Renal cortex interstitium (tissue), 15 donors: ENCODE measurements around the gene NPAT. TPM values are rescaled to one million over a fixed set of nuclear protein-coding genes. Genes with fewer than 3 reads are reported as not detected.
A peak's percentile ranks its signal among the peaks of the same experiment; 100 is the strongest.

Experiments used
- DNase-seq, 11 donors: peaks; one replicate each; pipeline ENCODE4 v3.0.0-alpha.2; 2013; ENCODE audit warnings: low read depth in 9 of 11, low spot score in 4 of 11; ENCODE audit errors: extremely low read depth in 1 of 11
- long read RNA-seq, 16 experiments: transcript quantifications; one replicate each; lab custom pipeline, GENCODE V29; 2026
- polyA plus RNA-seq, 3 donors: library from polyadenylated mRNA; unstranded; fragments of 120-200 nt; gene quantifications; one replicate each; pipeline ENCODE4 v1.2.1, GENCODE V29; 2013; ENCODE audit not compliant: insufficient read length in 3 of 3

The NPAT gene
- polyA plus RNA-seq = 10 to 100 TPM; 15.2 to 19.1 (median 18.6) TPM
- long read RNA-seq, donor 1 = 0 reads
- long read RNA-seq, donor 2, partial matches to known transcripts = 7 of 7 reads
- long read RNA-seq, donor 2, other reads (novel, unspliced or antisense) = 0 of 7 reads
- long read RNA-seq, donor 3, partial matches to known transcripts = 7 of 8 reads
- long read RNA-seq, donor 3, other reads (novel, unspliced or antisense) = 0 of 8 reads
- long read RNA-seq, donor 4 = 0 reads
- long read RNA-seq, donor 5 = 0 reads
- long read RNA-seq, donor 6 = 0 reads
- long read RNA-seq, donor 7, partial matches to known transcripts = 5 of 5 reads
- long read RNA-seq, donor 7, other reads (novel, unspliced or antisense) = 0 of 5 reads
- long read RNA-seq, donor 8, partial matches to known transcripts = 9 of 9 reads
- long read RNA-seq, donor 8, other reads (novel, unspliced or antisense) = 0 of 9 reads
- long read RNA-seq, donor 9, partial matches to known transcripts = 5 of 5 reads
- long read RNA-seq, donor 9, other reads (novel, unspliced or antisense) = 0 of 5 reads
- long read RNA-seq, donor 10 = 0 reads
- long read RNA-seq, donor 11 = 0 reads
- long read RNA-seq, donor 12 = 0 reads
- long read RNA-seq, donor 13 = 0 reads
- long read RNA-seq, donor 14 = 0 reads
- long read RNA-seq, donor 15 = 0 reads
- long read RNA-seq, donor 16, partial matches to known transcripts = 5 of 5 reads
- long read RNA-seq, donor 16, other reads (novel, unspliced or antisense) = 0 of 5 reads

DNA sequence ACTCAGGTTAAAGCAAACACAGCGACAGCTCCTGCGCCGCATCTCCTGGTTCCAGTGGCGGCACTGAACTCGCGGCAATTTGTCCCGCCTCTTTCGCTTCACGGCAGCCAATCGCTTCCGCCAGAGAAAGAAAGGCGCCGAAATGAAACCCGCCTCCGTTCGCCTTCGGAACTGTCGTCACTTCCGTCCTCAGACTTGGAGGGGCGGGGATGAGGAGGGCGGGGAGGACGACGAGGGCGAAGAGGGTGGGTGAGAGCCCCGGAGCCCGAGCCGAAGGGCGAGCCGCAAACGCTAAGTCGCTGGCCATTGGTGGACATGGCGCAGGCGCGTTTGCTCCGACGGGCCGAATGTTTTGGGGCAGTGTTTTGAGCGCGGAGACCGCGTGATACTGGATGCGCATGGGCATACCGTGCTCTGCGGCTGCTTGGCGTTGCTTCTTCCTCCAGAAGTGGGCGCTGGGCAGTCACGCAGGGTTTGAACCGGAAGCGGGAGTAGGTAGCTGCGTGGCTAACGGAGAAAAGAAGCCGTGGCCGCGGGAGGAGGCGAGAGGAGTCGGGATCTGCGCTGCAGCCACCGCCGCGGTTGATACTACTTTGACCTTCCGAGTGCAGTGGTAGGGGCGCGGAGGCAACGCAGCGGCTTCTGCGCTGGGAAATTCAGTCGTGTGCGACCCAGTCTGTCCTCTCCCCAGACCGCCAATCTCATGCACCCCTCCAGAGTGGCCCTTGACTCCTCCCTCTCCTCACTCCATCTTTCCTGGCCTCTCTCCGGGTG is at the start of gene NPAT, which contains the start of gene ATM:
TSS of gene NPAT (minus strand) at position 65 of the 774 bp plus-strand sequence. CDS start 102 bp downstream, outside the sequence.
TSS of gene ATM (plus strand) at position 494 of the 774 bp plus-strand sequence. CDS start 4,558 bp downstream, outside the sequence.
- peak; percentile 94 to 98 (median 98) for DNase-seq

DNA sequence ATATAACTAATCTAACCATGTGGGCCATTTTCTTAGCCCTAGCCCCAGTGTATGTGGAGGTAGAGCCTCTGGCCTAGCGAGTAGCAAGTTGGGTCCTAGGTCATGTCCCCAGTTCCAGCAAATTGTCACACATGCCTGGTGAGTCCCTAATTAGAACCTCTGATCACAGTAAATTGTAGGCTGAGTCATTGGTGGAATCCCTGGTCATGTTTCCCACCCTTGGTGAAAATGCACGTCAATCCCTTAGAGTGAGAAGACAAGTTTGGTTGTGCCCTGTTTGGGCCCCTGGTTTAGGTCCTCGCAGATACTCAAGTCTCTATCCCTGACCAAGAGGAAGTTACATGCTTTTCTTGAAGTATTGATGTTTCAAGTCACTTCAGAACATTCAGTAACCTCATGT is 47.1 kb upstream of the NPAT start:
- no peak for DNase-seq

DNA sequence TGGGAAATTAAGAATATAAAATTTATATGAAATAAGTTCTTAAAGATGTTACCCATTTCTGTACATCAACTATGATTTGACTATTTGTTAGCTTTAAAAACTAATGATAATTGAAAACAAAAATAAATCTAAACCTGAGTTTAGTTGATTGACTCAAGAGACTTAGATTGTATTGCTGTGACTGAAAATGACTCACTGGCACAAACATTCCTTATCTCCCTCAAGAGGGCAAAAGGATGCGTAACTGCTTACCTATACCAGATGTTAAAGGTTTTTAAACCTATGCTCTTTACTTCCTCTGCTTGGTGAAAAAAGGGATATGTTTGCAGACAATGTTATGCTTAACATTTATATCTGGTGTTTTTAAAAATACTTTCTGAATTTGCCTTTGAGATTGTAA is 30.7 kb upstream of the NPAT start:
- DNase-seq = no peak

DNA sequence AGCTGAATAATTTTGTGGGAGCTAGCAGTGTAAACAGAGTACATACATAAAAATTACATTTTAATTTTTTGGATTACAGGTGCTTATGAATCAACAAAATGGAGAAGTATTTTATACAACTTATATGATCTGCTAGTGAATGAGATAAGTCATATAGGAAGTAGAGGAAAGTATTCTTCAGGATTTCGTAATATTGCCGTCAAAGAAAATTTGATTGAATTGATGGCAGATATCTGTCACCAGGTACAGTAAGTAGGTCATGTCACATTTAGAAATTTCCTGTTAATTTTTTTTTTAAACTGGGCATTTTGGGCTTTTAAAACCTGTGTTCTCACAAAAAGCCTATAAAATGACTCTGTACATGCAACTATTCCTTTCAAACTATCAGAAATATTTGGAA is 24.4 kb upstream of the NPAT start:
- DNase-seq = no peak

DNA sequence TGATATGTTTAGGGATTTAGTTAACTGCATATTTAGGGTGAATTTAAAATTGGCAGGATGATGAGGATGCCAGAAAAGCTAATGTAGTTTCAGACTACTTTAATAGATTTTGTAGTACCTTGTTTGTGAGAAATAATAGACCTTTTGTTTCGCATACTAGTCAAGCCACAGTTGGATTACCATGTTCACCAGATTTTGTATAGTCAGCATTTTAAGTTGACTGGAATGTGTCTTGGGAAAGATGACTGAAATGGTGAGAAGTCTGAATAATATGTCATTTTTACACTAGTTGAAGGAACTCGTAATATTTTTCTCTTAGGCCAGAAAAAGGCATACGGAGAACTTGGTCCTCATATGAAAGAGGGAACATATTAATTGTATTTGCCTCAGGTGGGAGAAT is 23.9 kb upstream of the NPAT start:
- DNase-seq = no peak

DNA sequence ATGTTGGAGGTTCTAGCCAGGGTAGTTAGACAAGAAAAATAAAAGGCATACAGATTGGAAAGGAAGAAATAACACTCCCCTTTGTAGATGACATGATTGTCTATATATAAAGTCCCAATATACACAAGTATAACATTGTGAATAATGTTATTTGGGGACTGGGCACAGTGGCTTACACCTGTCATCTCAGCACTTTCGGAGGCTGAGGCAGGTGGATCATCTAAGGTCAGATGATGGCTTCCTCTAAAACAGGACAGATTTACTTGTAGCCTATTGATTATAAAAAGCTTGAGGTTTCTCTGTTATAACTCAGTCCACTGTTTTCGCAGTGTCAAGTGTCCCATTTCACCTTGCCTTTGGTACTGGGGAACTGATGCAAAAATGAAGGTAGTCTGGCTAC is 20.0 kb upstream of the NPAT start:
- DNase-seq = no peak

DNA sequence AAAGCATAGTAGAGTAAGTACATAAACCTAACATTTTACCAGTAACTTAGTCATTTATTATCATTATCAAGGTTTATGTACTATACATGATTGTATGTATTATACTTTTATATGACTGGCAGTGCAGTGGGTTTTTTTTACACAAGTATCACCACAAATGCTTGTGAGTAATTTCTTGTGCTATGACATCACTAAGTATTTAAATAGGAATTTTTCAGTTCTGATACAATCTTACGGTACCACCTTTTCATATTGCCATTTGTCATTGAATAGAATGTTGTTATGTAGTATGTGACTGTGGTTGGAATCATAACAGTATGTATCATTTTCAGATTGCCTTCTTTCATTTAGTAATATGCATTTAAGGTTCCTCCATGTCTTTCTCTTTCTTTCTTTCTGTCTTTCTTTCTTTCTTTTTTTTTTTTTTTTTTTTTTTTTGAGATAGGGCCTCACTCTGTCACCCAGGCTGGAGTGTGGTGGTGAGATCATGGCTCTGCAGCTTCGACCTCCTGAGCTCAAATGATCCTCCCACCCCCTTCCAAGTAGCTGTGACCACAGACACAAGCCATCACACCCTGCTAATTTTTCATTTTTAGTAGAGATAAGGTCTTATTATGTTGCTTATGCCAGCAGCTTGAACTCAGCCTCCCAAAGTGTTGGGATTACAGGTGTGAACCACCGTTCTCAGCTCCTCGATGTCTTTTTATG is 19.0 kb upstream of the NPAT start:
- no peak for DNase-seq

DNA sequence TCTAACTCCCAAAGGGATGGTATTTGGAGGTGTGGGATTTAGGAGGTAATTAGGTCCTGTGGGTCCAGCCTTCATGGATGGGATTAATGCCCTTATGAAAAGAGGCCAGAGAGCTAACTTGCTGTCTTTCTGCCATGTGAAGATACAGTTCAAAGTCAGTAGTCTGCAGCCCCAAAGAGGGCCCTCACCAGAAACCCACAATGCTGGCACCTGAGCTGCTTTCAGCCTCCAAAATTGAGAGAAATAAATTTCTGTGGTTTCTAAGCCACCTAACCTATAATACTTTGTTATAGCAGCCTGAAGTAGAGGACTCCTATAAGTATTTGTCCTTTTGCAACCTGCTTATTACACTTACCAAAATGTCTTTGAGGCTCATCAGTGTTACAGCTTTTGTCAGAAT is 16.6 kb upstream of the NPAT start:
- no peak for DNase-seq

DNA sequence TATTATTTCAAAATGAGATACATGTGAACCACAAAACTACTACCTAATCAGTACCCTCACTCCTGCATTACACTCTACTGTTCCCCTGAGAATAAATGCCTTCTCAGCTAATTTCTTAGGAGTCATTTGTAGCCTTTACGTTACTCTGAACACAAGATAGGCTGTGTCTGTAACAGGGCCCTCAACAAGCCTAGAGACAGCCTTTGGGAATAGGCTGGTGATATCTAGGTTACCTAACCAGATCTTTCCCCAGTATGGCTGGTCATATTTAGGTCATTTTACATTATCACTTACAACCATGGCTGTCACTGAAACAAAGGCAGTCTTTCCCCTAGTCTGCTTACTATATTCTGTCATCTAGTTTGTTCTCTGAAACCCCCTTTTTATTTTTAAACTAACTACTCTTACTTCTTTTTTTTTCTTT is 14.6 kb upstream of the NPAT start:
- DNase-seq = no peak

DNA sequence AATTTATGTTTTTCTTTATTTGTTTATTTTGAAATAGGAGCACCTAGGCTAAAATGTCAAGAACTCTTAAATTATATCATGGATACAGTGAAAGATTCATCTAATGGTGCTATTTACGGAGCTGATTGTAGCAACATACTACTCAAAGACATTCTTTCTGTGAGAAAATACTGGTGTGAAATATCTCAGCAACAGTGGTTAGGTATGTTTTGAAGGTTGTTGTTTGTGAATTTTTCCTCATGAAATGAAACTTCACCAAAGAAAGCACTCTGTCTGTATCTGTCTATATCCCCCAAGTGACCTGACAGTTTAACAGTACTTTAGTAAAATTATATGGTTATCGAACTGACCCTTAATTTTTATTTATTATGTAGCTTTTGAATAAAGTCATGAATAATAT is 13.2 kb upstream of the NPAT start:
- DNase-seq = no peak

DNA sequence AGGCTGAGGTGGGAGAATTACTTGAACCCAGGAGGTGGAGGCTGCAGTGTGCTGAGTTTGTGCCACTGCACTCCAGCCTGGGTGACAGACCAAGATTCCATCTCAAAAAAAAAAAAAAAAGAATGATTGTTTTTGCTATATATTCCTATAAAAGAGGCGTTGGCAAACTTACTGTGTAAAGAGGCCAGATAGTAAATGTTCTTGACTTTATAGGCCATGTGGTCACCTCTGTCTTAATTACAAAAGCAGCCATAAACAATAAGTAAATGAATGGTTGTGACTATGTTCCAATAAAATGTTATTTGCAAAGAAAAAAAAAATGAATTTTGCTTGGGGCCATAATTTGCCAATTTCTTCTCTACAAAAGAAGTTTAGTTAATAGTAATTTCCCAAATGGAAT is 12.8 kb upstream of the NPAT start:
- no peak for DNase-seq

DNA sequence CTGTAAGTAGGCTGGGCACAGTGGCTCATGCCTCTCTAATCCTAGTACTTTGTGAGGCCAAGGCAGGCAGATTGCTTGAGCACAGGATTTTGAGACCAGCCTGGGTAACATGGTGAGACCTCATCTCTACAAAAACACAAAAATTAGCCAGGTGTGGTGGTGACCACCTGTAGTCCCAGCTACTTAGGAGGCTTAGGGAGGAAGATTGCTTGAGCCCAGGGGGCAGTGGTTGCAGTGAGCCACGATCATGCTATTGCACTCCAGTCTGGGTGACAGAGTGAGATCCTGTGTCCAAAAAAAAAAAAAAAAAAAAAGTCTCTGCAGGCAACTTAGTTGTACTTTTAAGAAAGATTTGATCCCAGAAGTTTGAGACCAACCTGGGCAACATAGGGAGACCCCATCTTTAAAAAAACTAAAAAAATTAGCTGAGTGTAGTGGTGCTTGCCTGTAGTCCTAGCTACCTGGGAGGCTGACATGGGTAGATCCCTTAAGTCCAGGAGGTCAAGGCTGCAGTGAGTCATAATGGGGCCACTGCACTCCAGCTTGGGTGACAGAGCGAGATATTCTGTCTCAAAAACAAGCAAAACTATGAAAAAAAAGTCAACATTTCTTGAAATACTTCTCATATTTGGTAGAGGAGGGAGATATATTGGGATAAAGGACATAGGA is 11.0 kb upstream of the NPAT start:
- no peak for DNase-seq

DNA sequence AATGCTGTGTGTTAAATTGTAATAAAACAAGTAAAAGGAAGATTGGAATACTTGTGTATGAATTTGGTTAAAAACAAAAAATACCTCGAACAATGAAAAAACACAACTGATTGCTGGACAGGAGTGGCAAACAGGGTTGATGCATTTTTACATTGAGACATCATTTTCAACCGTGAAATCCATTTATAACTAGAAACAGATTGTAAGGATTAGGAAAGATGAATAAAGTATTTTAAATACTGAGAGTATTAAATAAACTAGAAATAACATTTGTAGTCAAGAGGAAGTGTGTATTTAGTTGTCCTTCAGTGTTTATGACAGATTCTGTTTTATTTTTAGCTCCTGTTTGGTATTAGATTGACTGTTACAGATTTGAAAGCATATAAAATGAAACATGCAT is 5.8 kb upstream of the NPAT start:
- DNase-seq = no peak

DNA sequence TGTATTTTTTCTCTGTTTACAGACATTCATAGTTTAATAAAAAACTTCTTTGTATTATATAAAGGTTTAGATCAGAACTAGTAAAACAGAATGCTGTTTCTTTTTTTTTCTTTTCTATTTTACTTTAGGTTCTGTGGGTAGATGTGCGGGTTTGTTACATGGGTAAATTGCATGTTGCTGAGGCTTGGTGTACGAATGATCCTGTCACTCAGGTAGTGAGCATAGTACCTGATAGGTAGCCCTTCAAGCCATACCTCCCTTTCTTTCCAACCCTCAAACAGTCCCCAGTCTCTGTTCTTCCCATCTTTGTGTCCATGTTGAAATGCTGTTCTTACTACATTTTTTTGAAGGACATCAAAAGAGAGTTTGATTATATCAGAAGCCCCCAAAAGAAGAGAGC is 3.6 kb upstream of the NPAT start:
- DNase-seq = no peak

DNA sequence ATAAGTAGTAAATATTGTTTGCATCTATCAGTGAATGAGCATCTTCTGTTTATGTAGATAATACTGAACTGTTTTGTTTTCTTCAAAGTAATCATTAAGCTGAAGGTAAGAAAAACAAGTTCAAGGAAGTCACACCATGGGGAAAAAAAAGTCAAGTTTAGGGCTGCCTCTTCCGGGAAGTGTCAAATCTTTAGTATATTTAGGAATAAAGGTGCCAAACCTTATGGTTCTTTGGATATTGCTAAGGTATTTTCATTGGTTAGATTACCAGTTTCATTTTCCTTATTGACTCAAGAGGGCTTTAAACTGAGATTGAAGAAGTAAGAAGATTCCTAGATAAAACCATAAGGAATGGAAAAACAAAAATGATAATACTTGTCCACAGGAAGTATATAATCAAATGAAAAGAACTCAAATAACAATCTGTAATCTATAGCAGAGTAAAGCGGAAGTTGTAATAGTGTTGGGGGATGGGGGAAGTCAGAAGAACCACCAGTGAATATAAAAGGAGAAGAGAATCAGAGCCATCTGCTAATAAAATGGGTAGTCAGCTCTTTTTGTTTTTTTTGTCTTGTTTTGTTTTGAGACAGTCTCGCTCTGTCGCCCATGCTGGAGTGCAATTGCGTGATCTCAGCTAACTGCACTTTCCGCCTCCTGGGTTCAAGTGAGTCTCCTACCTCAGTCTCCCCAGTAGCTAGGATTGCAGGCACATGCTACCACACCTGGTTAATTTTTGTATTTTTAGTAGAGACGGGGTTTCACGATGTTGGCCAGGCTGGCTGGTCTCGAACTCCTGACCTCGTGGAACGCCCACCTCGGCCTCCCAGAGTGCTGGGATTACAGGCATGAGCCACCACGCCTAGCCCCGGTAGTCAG is 2.7 kb upstream of the NPAT start:
- DNase-seq = peak in 1 of 11 donors; percentile 6

DNA sequence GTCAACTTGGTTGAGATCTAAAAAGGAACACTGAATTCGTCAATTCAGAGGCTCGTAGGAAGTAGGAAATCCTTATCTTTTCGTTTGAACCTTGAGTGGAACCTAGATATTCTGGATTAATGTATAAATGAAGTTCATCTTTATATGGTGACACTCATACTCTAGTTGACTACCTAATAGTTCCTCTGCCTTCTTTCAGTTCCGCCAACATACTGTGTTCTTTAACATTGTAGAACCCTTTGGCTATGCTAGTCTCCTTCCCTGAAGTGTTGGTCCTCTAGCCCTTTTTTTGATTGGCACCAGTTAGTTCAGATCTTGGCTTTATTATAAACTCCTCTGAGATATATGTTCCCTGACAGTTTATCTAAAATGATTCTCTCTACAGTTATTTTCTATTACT is 1.9 kb upstream of the NPAT start:
- no peak for DNase-seq

DNA sequence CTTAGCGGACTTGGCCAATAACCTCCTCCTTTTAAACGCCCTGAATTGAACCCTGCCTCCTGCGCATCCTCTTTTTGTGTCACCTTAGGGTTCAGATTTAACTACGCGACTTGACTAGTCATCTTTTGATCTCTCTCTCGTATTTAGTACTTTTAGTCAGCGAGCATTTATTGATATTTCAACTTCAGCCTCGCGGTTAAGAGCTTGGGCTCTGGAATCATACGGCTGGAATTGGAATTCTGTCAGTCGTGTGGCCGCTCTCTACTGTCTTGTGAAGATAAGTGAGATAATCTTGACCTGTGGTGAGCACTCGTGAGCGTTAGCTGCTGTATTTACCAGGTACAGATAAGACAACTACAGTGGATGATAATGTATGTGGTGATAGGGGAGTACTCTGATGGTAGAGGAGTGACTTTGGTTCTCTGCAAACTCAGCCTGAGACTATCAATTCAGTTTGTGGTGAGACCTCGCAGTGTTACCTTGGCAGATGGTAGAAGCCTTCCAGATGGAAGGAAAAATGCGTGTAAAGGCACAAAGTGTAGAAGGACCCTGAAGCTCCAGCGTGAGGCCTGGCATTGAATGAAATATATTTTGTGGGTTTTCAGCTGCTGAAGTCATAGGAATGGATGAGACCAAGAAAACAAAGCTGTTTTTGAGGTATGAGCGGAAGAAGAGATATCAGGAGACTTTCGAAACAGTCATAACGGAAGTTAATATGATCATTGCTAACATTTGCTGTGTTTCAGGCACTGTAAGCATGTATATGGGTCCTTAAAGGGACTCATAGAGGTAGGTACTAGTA is 1.1 kb upstream of the NPAT start:
- no peak for DNase-seq
